Liver (tissue), 10 donors: ENCODE results near the gene BDKRB2. TPM values are rescaled to one million over a fixed set of nuclear protein-coding genes. Genes with fewer than 3 reads are reported as not detected.

ENCODE experiments used
- DNase-seq: peaks from one replicate; pipeline ENCODE4 v3.0.0-alpha.2; 2017; ENCODE audit warnings: low spot score
- H3K27ac ChIP-seq, 2 donors: one replicate each; pipeline ENCODE4 v1.7.0; 2013; ENCODE audit warnings: inconsistent platforms in 2 of 2, low read length in 2 of 2, control low read depth in 1 of 2, low read depth in 1 of 2, mild to moderate bottlenecking in 1 of 2
- H3K27me3 ChIP-seq, 4 donors: one replicate each; pipeline versions ENCODE4 v1.6.1 to v1.7.0; 2013; ENCODE audit warnings: low read length in 3 of 4, inconsistent platforms in 1 of 4, mild to moderate bottlenecking in 1 of 4, moderate library complexity in 1 of 4; ENCODE audit not compliant: control insufficient read depth in 4 of 4, insufficient read depth in 4 of 4
- H3K36me3 ChIP-seq, 4 donors: one replicate each; pipeline versions ENCODE4 v1.6.1 to v1.7.0; 2013; ENCODE audit warnings: low read length in 3 of 4, mild to moderate bottlenecking in 3 of 4, low read depth in 1 of 4, moderate library complexity in 1 of 4; ENCODE audit not compliant: control insufficient read depth in 4 of 4, insufficient read depth in 3 of 4
- H3K4me1 ChIP-seq, 4 donors: one replicate each; pipeline versions ENCODE4 v1.6.1 to v1.7.0; 2013; ENCODE audit warnings: low read length in 3 of 4, mild to moderate bottlenecking in 3 of 4, moderate library complexity in 1 of 4; ENCODE audit not compliant: control insufficient read depth in 4 of 4, insufficient read depth in 4 of 4
- H3K4me3 ChIP-seq, 3 donors: one replicate each; pipeline versions ENCODE4 v1.6.1 to v1.7.0; 2013; ENCODE audit warnings: low read length in 3 of 3, control low read depth in 1 of 3, low read depth in 1 of 3, mild to moderate bottlenecking in 1 of 3
- H3K9ac ChIP-seq, 2 donors: one replicate each; pipeline ENCODE4 v1.7.0; 2013; ENCODE audit warnings: low read length in 2 of 2, mild to moderate bottlenecking in 2 of 2, moderate library complexity in 2 of 2, control low read depth in 1 of 2, low read depth in 1 of 2
- H3K9me3 ChIP-seq, 4 donors: one replicate each; pipeline versions ENCODE4 v1.6.1 to v1.7.0; 2013; ENCODE audit warnings: low read length in 3 of 4; ENCODE audit not compliant: control insufficient read depth in 4 of 4
- EGR1 ChIP-seq, 2 donors: IDR thresholded peaks; 2 replicates each; pipeline ENCODE4 v1.6.1; 2016 to 2018; ENCODE audit warnings: antibody characterized with exemption in 2 of 2, low read depth in 2 of 2
- FOXA1 ChIP-seq: IDR thresholded peaks from 2 replicates; pipeline ENCODE4 v1.6.1; 2016; ENCODE audit warnings: antibody characterized with exemption
- FOXA2 ChIP-seq: IDR thresholded peaks from 2 replicates; pipeline ENCODE4 v1.6.1; 2016; ENCODE audit warnings: antibody characterized with exemption
- HNF4G ChIP-seq: IDR thresholded peaks from 2 replicates; pipeline ENCODE4 v1.6.1; 2016; ENCODE audit warnings: antibody characterized with exemption
- JUND ChIP-seq, 2 donors: IDR thresholded peaks; 2 replicates each; pipeline ENCODE4 v1.6.1; 2016; ENCODE audit warnings: antibody characterized with exemption in 2 of 2
- NR2F2 ChIP-seq: IDR thresholded peaks from 2 replicates; pipeline ENCODE4 v1.6.1; 2016; ENCODE audit warnings: antibody characterized with exemption
- RXRA ChIP-seq, 2 donors: IDR thresholded peaks; 2 replicates each; pipeline ENCODE4 v1.6.1; 2017 to 2018; ENCODE audit warnings: antibody characterized with exemption in 2 of 2, mild to moderate bottlenecking in 1 of 2
- SP1 ChIP-seq: IDR thresholded peaks from 2 replicates; pipeline ENCODE4 v1.6.1; 2018; ENCODE audit warnings: antibody characterized with exemption, mild to moderate bottlenecking
- TAF1 ChIP-seq: conservative IDR thresholded peaks from 2 replicates; pipeline ENCODE4 v1.6.1; 2016; ENCODE audit warnings: antibody characterized with exemption, mild to moderate bottlenecking
- YY1 ChIP-seq: IDR thresholded peaks from 2 replicates; pipeline ENCODE4 v1.6.1; 2016; ENCODE audit warnings: antibody characterized with exemption, mild to moderate bottlenecking
- WGBS: extraction: QIAGEN DNeasy Blood & Tissue Kit; methylation state at CpG from one replicate; pipeline ENCODE4 v1.1.7; 2013; 5-methylcytosine and 5-hydroxymethylcytosine counted together
- polyA plus RNA-seq, 2 donors: library from polyadenylated mRNA; stranded (reverse) in 1 of 2; unstranded in 1 of 2; fragments of 200-250 nt in 1 of 2; fragments of >200 nt in 1 of 2; fragmentation: Nextera tagmentation in 1 of 2; extraction: Ambion mirVana in 1 of 2; gene quantifications; one replicate each; pipeline versions ENCODE4 v1.2.1 to v1.2.3, GENCODE V29; 2013 to 2015
- small RNA-seq: library from RNA; depleted of rRNA; stranded (forward); fragments of <200 nt; gene quantifications from one replicate; pipeline ENCODE3, GENCODE V24; 2014
- total RNA-seq, 2 donors: library from RNA; depleted of rRNA; stranded (reverse); fragments of >200 nt; gene quantifications; one replicate each; pipeline ENCODE4 v1.2.3, GENCODE V29; 2014
- TF ChIP-seq, protein P1 (sequence below): IDR thresholded peaks from 2 replicates; pipeline ENCODE4 v1.6.1; 2016; ENCODE audit warnings: antibody characterized with exemption
- TF ChIP-seq, protein P2 (sequence below): IDR thresholded peaks from 2 replicates; pipeline ENCODE4 v1.6.1; 2016; ENCODE audit warnings: antibody characterized with exemption
- TF ChIP-seq, protein P3 (sequence below): IDR thresholded peaks from 2 replicates; pipeline ENCODE4 v1.6.1; 2016; ENCODE audit warnings: antibody characterized with exemption, mild to moderate bottlenecking
- donor health status: healthy.
- donor health status: healthy.
- donor health status: healthy.
- donor health status: healthy.
- donor health status: healthy.

The BDKRB2 gene
- total and polyA plus RNA-seq, 4 donors: 0.10 to 0.25 (median 0.17) TPM

DNA sequence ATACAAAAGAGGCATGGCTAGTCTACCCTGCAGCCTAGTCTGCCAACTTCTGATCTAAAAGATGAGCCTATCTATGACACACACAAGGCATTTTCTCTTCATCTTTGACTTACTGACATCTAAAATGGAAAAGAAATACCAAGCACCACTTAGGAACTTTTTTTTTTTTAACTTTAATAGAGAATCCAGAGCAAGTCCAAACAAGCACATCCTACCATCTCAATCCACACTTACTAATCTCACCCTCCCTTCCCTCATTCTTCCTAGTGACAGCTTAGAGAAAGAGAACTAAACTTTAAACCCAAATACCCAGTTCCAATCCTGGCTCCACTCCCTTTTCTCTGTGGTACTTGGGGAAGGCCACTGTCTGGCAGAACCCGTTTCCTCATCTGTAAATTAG is 83.2 kb downstream of the BDKRB2 start:
- no peak for DNase-seq
- TF ChIP-seq SP1 (no peak), HNF4G (no peak), JUND (IDR thresholded peaks at IDR 0.05) (no peak), RXRA (IDR thresholded peaks at IDR 0.05) (no peak), TAF1 (no peak), NR2F2 (no peak), FOXA1 (no peak), FOXA2 (no peak), EGR1 (IDR thresholded peaks at IDR 0.05; ENCODE audit: low read depth in 2 of 2) (no peak), YY1 (no peak)
- TF ChIP-seq, protein P1, sequence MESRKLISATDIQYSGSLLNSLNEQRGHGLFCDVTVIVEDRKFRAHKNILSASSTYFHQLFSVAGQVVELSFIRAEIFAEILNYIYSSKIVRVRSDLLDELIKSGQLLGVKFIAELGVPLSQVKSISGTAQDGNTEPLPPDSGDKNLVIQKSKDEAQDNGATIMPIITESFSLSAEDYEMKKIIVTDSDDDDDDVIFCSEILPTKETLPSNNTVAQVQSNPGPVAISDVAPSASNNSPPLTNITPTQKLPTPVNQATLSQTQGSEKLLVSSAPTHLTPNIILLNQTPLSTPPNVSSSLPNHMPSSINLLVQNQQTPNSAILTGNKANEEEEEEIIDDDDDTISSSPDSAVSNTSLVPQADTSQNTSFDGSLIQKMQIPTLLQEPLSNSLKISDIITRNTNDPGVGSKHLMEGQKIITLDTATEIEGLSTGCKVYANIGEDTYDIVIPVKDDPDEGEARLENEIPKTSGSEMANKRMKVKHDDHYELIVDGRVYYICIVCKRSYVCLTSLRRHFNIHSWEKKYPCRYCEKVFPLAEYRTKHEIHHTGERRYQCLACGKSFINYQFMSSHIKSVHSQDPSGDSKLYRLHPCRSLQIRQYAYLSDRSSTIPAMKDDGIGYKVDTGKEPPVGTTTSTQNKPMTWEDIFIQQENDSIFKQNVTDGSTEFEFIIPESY: no peak
- TF ChIP-seq, protein P2, sequence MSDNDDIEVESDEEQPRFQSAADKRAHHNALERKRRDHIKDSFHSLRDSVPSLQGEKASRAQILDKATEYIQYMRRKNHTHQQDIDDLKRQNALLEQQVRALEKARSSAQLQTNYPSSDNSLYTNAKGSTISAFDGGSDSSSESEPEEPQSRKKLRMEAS: no peak
- TF ChIP-seq, protein P3, sequence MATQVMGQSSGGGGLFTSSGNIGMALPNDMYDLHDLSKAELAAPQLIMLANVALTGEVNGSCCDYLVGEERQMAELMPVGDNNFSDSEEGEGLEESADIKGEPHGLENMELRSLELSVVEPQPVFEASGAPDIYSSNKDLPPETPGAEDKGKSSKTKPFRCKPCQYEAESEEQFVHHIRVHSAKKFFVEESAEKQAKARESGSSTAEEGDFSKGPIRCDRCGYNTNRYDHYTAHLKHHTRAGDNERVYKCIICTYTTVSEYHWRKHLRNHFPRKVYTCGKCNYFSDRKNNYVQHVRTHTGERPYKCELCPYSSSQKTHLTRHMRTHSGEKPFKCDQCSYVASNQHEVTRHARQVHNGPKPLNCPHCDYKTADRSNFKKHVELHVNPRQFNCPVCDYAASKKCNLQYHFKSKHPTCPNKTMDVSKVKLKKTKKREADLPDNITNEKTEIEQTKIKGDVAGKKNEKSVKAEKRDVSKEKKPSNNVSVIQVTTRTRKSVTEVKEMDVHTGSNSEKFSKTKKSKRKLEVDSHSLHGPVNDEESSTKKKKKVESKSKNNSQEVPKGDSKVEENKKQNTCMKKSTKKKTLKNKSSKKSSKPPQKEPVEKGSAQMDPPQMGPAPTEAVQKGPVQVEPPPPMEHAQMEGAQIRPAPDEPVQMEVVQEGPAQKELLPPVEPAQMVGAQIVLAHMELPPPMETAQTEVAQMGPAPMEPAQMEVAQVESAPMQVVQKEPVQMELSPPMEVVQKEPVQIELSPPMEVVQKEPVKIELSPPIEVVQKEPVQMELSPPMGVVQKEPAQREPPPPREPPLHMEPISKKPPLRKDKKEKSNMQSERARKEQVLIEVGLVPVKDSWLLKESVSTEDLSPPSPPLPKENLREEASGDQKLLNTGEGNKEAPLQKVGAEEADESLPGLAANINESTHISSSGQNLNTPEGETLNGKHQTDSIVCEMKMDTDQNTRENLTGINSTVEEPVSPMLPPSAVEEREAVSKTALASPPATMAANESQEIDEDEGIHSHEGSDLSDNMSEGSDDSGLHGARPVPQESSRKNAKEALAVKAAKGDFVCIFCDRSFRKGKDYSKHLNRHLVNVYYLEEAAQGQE: no peak
- H3K27me3 ChIP-seq: no peaks in the 10 kb centered on the region
- H3K9me3 ChIP-seq: no peaks in the 10 kb centered on the region
- WGBS: 95% methylated on average over 1 of the region's 1 CpG
- no peak overlapping the region for H3K27ac ChIP-seq
- H3K9ac ChIP-seq: no peak overlapping the region
- peaks cover 1 to 26% (median 22%) of the 10 kb centered on the region in 4 donors for H3K4me1 ChIP-seq
- H3K36me3 ChIP-seq: peaks cover 2 to 29% (median 20%) of the 10 kb centered on the region in 4 donors
- H3K4me3 ChIP-seq: no peak overlapping the region

Small RNA genes lying within 50 kb of the gene (small RNA-seq; reads per million reads assigned to genes)
- not detected for gene CKS1BP1

Other genes starting within 250 kb of the BDKRB2 start
- 1 to 10 TPM; 1.9 to 2.3 TPM for gene C14orf132, start 165.5 kb upstream of the BDKRB2 start, total RNA-seq
- 1 to 10 TPM; 1.8 to 3.0 TPM for gene C14orf132, start 165.5 kb upstream of the BDKRB2 start, polyA plus RNA-seq
- gene BDKRB1, start 51.4 kb downstream of the BDKRB2 start, total RNA-seq: not detected
- gene BDKRB1, start 51.4 kb downstream of the BDKRB2 start, polyA plus RNA-seq: not detected
- 10 to 100 TPM; 34.5 to 36.0 TPM for gene ATG2B, start 158.5 kb downstream of the BDKRB2 start, total RNA-seq
- gene ATG2B, start 158.5 kb downstream of the BDKRB2 start, polyA plus RNA-seq: 1 to 10 TPM; 4.7 to 6.5 TPM
- gene GSKIP, start 158.7 kb downstream of the BDKRB2 start, total RNA-seq: 10 to 100 TPM; 16.6 to 23.7 TPM
- gene GSKIP, start 158.7 kb downstream of the BDKRB2 start, polyA plus RNA-seq: 10 to 100 TPM; 10.9 to 12.1 TPM
- gene AK7, start 187.3 kb downstream of the BDKRB2 start, total RNA-seq: 1 to 10 TPM; 5.9 to 6.1 TPM
- gene AK7, start 187.3 kb downstream of the BDKRB2 start, polyA plus RNA-seq: 1 to 10 TPM in 1 of 2 donors, under 1 TPM in 1; 0.67 to 1.1 TPM